ENCODE measurements around the gene PTPN20.

PTPN20 gene

DNA sequence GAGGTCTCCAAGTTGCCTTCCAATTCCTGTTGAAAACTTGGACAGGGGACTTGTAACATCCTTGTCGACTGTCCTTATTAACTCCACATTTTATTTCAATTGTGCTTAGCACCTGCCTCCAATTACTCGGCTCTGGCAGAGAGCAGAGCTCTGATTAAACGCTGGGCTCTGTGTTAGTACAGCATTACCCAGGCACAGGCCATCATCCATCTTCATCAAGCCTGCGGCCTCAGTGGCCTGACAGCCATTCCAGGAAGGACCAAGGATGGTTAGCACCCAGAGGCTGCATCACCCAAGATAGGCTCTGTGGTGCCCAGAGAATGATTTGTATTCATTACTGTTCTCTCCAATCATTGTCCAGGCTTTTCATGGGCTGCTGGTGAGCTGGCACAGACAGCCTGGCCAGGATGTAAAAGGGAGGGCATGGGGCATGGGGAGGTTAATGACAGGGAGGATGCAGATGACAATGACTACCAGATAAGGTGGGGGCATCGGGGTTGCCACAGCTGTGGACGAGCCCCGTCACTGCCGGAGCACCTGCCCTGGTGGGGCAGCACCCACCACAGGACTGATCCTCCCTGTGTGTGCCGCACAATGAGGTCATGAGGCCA lies 123.3 kb downstream of the PTPN20 start:
- TF ChIP-seq CTCF (conservative IDR thresholded peaks at IDR 0.05; ENCODE audit: control insufficient read depth, insufficient read depth, low read depth, low read length), result no peak
- no peak for DNase-seq (ENCODE audit: low read depth)
- H3K4me3 ChIP-seq (ENCODE audit: control insufficient read depth, low read depth, low read length), result no peak overlapping the region

GRCh38 chr10:47035171-47035818 lies 124.1 kb downstream of the PTPN20 start:
- no peak for TF ChIP-seq CTCF (conservative IDR thresholded peaks at IDR 0.05; ENCODE audit: control insufficient read depth, insufficient read depth, low read depth, low read length)
- H3K4me3 ChIP-seq (ENCODE audit: control insufficient read depth, low read depth, low read length), result no peak overlapping the region
- DNase-seq (ENCODE audit: low read depth), result no peak

- no peak for DNase-seq (ENCODE audit: low read depth)
- TF ChIP-seq CTCF (conservative IDR thresholded peaks at IDR 0.05; ENCODE audit: control insufficient read depth, insufficient read depth, low read depth, low read length), result no peak
- H3K4me3 ChIP-seq (ENCODE audit: control insufficient read depth, low read depth, low read length), result no peak overlapping the region
Observed at GRCh38 chr10:47035819-47036337, 124.7 kb downstream of the PTPN20 start.

DNA sequence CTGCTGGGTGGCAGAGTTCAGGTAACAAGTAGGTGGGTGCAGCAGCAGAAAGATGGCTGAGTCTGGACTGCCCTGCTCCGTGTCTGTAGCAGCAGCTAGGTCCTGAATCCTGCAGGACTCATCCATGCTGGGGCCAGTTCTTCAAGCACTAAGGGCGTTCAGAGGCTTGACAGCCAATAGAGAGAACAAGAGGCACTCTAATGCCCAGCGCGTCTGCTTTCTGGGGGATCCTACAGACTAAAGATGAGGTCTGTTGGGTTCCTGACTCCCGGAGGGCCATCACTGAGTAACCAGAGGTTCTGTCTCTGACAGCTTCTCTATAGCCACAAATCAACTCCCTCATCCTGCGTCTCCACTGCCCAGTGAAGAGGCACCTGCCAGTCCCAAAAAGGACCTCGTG lies 125.5 kb downstream of the PTPN20 start:
- TF ChIP-seq CTCF (conservative IDR thresholded peaks at IDR 0.05; ENCODE audit: control insufficient read depth, insufficient read depth, low read depth, low read length), result no peak
- no peak overlapping the region for H3K4me3 ChIP-seq (ENCODE audit: control insufficient read depth, low read depth, low read length)
- DNase-seq (ENCODE audit: low read depth), result no peak

DNA sequence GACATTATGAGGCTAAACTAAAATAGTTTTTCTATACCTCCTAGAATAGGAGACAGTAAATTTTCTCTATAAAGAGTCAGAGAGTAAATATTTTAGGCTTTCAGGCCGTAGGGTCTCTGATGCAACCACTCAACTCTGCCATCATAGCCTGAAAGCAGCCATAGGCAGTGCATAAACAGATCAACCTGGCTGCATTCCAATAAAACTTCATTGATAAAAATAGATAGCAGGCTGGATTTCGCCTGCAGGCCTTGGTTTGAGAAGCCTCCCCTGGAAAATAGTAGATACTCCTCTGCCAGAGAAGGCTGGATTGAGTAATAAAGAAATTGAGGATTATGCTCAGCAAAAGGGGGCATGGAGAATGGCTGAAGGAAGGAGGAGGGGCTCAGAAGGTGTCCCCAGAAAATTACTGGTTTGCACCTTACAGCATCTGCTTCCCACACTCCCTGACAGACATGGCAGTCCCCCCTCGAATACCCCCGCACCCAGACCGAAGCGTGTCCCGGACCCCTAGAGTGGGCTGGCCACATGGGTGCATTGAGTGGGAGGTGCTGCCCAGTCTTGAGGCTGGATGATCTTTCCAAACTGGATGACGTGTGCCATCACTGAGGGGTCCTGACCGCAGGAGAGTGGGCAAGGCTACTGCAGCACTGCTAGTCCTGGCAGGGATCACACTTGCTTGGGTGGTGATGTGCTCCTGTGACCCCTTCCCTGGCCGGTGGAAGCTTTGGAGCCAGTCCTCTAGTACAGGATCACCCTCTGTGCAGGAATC lies 126.6 kb downstream of the PTPN20 start:
- TF ChIP-seq CTCF (conservative IDR thresholded peaks at IDR 0.05; ENCODE audit: control insufficient read depth, insufficient read depth, low read depth, low read length), result no peak
- no peak for DNase-seq (ENCODE audit: low read depth)
- H3K4me3 ChIP-seq (ENCODE audit: control insufficient read depth, low read depth, low read length), result no peak overlapping the region

GRCh38 chr10:47038881-47039561 lies 127.8 kb downstream of the PTPN20 start:
- H3K4me3 ChIP-seq (ENCODE audit: control insufficient read depth, low read depth, low read length), result no peak overlapping the region
- DNase-seq (ENCODE audit: low read depth), result no peak
- TF ChIP-seq CTCF (conservative IDR thresholded peaks at IDR 0.05; ENCODE audit: control insufficient read depth, insufficient read depth, low read depth, low read length), result no peak

Data from fibroblast of mammary gland (primary cell).